ENCODE measurements around the gene TCEAL1. TPM values are rescaled to one million over a fixed set of nuclear protein-coding genes. Genes with fewer than 3 reads are reported as not detected.
"Not testable (repeated sequence)": the region's sequence is repeated elsewhere in the genome, so short reads cannot be mapped to it uniquely, and the experiment has no call there.

TCEAL1 gene, protein sequence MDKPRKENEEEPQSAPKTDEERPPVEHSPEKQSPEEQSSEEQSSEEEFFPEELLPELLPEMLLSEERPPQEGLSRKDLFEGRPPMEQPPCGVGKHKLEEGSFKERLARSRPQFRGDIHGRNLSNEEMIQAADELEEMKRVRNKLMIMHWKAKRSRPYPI
- total RNA-seq, result 30.9 and 44.5 TPM in 2 replicates

DNA sequence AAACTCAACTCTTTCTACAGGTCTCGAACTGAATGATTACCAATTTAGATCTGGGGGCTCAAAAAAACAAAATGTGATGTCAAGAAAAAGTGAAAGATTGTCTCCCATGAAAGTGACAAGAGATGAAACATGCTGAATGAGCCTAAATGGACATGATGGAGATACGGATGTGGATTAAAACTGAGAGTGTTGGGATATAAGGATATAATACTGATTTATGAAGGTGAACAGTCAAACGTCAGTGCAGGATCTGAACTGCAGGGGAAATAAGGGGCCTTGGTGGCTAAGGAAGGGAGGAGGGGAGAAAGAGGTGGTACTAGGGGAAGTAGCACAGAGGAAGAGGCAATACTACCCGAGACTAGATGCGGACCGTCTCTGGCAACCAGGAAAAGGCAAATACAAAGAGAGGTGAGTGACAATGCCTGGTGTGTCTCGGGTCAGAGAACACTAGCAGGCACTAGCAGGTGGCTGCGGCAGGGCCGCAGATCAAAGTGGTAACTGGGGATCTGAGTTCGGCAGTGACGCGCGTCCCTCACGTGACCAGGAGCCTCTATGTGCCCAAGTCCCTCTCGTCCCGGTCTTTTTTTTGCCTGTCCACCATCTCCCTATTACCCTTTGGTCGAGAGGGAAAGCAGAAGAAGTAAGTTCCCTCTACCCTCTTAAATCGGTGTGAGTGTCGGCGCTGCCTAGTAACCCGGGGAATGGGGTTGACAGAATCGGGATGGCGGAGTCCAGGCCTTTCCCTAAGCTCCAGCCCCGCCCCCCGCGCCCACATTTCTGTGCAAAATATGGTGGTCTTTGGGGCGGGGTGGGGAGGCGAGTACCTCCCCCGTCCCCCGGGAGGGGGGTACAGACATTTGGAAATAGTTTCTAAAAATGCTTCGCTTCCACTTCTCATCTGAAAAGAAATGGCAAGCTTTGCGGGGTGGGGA lies at the start of gene TCEAL1:
Gene TCEAL1, plus strand, starts transcription at position 590 of the 932 bp plus-strand sequence. CDS start 942 bp downstream, outside the sequence.
- H3K4me3 ChIP-seq (ENCODE audit: low read depth, low read length), result peak within 1 kb of the TSS; percentile 69
- DNase-seq (ENCODE audit: low read depth), result peak; percentile 44
- TF ChIP-seq, protein P1, sequence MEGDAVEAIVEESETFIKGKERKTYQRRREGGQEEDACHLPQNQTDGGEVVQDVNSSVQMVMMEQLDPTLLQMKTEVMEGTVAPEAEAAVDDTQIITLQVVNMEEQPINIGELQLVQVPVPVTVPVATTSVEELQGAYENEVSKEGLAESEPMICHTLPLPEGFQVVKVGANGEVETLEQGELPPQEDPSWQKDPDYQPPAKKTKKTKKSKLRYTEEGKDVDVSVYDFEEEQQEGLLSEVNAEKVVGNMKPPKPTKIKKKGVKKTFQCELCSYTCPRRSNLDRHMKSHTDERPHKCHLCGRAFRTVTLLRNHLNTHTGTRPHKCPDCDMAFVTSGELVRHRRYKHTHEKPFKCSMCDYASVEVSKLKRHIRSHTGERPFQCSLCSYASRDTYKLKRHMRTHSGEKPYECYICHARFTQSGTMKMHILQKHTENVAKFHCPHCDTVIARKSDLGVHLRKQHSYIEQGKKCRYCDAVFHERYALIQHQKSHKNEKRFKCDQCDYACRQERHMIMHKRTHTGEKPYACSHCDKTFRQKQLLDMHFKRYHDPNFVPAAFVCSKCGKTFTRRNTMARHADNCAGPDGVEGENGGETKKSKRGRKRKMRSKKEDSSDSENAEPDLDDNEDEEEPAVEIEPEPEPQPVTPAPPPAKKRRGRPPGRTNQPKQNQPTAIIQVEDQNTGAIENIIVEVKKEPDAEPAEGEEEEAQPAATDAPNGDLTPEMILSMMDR (IDR thresholded peaks at IDR 0.05; ENCODE audit: insufficient read depth, low read depth, low read length), result no peak

DNA sequence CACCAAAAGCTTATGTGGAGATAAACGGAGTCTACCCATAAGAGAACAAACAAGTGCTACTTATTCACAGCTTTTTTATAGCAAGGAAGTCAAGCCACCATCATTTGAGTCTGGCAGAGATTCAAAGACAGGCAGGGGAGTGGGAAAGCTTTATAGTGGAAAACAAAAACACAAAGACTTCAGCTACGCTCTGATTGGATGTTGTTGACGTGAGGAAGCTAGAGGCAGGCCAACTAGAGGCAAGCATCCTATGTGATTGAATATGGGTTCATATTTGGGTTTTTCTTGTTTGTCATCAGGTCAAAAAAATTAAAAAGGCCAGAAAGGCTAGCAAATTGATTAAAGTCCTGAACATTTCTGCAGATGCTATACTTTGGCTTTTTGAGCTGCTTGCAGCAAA lies 44.2 kb upstream of the TCEAL1 start:
- peak overlapping the region; percentile 76 for H3K4me3 ChIP-seq (ENCODE audit: low read depth, low read length)
- DNase-seq (ENCODE audit: low read depth), result peak; percentile 22
- TF ChIP-seq, protein P1 (IDR thresholded peaks at IDR 0.05; ENCODE audit: insufficient read depth, low read depth, low read length), result no peak

DNA sequence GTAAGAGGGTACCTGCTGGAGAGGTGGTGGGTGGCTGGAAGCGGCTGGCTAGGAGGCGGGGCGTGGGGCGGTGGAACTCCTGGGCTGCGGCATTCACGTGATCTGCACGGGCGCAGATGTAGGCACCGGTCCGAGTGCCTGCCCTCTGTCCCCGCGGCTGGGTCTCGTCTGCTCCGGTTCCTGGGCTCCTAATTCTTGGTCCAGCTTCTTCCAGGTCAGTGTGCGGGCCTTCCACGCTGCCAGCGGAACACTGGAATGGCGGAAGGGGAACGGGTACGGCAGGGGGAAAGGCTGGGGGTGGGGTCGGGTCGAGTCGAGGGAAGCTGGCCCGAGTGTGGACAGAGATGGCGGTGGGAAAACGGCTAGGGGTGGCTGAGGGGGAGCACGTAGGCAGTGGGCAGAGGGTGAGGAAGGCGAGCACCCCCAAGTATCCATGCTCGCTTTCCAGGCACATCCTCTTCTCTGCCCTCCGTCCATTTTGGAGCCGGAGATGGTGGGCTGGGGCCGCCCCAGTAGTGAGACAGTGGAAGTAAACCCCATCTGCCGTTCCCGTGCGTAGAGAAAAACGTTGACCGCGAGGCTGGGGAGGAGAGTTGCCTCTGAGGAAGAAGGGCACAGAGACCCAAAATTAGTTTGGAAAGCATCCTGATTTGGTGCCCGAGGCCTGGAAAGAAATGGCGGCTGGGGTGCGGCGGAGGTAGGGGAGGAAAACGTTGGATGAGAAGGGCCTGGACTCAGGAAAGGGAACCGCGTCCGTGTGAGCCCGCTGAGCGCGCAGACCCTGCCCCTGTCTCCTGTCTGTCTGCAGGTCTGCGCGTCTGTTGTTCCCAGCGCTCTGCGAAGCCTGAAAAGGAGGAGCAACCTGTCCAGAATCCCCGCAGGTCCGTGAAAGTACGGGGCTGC lies 43.1 kb upstream of the TCEAL1 start, which contains the start of gene TCEAL4:
Gene TCEAL4, plus strand, starts transcription at position 105 of the 903 bp plus-strand sequence. CDS start 1,161 bp downstream, outside the sequence.
- TF ChIP-seq, protein P1 (IDR thresholded peaks at IDR 0.05; ENCODE audit: insufficient read depth, low read depth, low read length), result no peak
- DNase-seq (ENCODE audit: low read depth), result peak; percentile 23
- peak within 1 kb of the TSS; percentile 76 for H3K4me3 ChIP-seq (ENCODE audit: low read depth, low read length)

DNA sequence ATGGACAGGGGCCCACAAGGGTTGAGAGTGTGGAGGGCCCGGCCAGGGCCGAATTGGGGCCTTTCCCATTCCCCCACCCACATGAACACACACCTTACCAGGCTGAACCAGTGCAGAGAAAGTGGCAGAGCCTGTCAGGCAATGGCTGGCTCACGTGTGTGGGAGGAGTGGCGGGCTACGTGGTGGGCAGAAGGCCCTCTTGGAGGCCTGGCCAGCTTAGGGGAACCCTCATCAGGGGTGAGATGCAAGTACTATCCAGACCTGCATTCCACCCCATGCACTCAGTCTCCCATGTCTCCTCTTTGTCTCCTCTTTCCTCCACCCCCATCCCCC lies 42.5 kb upstream of the TCEAL1 start:
- H3K4me3 ChIP-seq (ENCODE audit: low read depth, low read length), result peak overlapping the region; percentile 76
- no peak for DNase-seq (ENCODE audit: low read depth)
- TF ChIP-seq, protein P1 (IDR thresholded peaks at IDR 0.05; ENCODE audit: insufficient read depth, low read depth, low read length), result no peak

DNA sequence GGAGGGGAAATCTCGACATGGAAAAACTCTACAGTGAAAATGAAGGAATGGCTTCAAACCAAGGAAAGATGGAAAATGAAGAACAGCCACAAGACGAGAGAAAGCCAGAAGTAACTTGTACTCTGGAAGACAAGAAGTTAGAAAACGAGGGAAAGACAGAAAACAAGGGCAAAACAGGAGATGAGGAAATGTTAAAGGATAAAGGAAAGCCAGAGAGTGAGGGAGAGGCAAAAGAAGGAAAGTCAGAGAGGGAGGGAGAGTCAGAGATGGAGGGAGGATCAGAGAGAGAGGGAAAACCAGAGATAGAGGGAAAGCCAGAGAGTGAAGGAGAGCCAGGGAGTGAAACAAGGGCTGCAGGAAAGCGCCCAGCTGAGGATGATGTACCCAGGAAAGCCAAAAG lies 42.1 kb upstream of the TCEAL1 start:
- H3K4me3 ChIP-seq (ENCODE audit: low read depth, low read length), result peak overlapping the region; percentile 76
- TF ChIP-seq, protein P1 (IDR thresholded peaks at IDR 0.05; ENCODE audit: insufficient read depth, low read depth, low read length), result no peak
- DNase-seq (ENCODE audit: low read depth), result no peak

DNA sequence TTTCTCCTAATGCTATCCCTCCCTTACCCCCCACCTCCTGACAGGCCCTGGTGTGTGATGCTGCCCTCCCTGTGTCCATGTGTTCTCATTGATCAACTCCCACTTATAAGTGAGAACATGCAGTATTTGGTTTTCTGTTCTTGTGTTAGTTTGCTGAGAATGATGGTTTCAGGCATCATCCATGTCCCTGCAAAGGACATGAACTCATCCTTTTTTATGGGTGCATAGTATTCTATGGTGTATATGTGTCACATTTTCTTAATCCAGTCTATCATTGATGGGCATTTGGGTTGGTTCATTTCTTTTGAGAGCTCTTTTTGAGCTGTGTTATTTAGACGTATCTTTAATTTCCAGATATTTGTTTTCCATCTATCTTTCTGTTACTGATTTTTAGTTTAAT lies 36.5 kb upstream of the TCEAL1 start:
- H3K4me3 ChIP-seq (ENCODE audit: low read depth, low read length); DNase-seq (ENCODE audit: low read depth): not testable (repeated sequence)

DNA sequence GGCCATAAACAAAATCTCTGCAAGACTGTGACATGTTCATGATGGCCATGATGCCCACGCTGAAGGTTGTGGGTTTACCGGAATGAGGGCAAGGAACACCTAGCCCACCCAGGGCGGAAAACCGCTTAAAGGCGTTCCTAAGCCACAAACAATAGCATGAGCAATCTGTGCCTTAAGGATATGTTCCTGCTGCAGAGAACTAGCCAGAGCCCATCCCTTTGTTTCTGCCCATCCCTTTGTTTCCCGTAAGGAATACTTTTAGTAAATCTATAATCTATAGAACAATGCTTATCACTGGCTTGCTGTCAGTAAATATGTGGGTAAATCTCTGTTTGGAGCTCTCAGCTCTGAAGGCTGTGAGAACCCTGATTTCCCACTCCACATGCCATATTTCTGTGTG lies 33.6 kb upstream of the TCEAL1 start:
- H3K4me3 ChIP-seq (ENCODE audit: low read depth, low read length); DNase-seq (ENCODE audit: low read depth): not testable (repeated sequence)
